ENCODE measurements around the gene HAPLN2.
"Not testable (repeated sequence)": the region's sequence is repeated elsewhere in the genome, so short reads cannot be mapped to it uniquely, and the experiment has no call there.

Gene HAPLN2

DNA sequence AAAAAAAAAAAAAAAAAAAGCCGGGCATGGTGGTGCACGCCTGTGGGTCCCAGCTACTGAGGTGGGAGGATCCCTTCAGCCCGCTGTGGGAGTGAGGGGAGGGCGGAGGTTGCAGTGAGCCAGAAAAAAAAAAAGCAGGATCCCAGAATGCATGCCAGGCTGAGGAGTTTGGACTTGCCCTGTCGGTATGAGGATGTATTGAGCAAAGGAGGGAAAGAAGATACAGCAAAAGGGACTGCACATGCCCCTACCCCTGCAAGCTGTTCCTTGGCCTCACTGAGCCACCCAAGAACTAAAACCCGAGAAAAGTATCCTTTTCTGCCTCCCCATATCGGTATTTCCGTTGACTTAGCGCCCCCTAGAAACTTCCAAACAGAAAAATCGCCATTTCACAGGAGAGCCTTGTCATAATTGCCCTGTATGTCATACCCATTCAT is 16.6 kb upstream of the HAPLN2 start:
- Histone ChIP-seq H3K27me3 (ENCODE audit: control insufficient read depth, insufficient read depth, low read length) (no peaks in the 10 kb centered on the region), H3K4me3 (ENCODE audit: low read depth, low read length) (peak overlapping the region; percentile 9; the same call in 1 of the 2 replicates), H3K36me3 (ENCODE audit: control insufficient read depth, insufficient read depth, low read length) (peaks cover 20% of the 10 kb centered on the region), H3K4me1 (ENCODE audit: control insufficient read depth, insufficient read depth, low read length) (no peaks in the 10 kb centered on the region), H3K27ac (ENCODE audit: low read depth, low read length) (no peak overlapping the region), H3K9me3 (ENCODE audit: control insufficient read depth, insufficient read depth, low read depth, low read length) (no peaks in the 10 kb centered on the region), H3K9ac (ENCODE audit: low read length) (no peak overlapping the region)

DNA sequence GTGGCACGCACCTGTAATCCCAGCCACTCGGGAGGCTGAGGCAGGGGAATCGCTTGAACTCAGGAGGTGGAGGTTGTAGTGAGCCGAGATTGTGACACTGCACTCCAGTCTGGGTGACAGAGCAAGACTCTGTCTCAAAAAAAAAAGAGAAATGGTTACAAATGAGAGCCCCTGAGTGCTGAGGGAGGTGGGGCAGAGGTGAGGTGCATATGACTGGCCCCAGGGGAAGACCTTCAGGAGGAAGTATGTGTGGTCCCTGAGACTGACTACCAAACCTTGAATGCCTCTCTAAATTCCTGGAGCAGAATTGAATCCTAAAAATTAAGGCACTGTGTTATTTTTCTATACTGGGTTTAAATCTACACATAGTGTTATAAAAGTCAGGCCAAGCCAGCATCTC is 11.9 kb upstream of the HAPLN2 start:
- not testable (repeated sequence) for H3K9me3 ChIP-seq (ENCODE audit: control insufficient read depth, insufficient read depth, low read depth, low read length); H3K9ac ChIP-seq (ENCODE audit: low read length); H3K4me1 ChIP-seq (ENCODE audit: control insufficient read depth, insufficient read depth, low read length); H3K27ac ChIP-seq (ENCODE audit: low read depth, low read length); H3K36me3 ChIP-seq (ENCODE audit: control insufficient read depth, insufficient read depth, low read length); H3K4me3 ChIP-seq (ENCODE audit: low read depth, low read length); H3K27me3 ChIP-seq (ENCODE audit: control insufficient read depth, insufficient read depth, low read length)

DNA sequence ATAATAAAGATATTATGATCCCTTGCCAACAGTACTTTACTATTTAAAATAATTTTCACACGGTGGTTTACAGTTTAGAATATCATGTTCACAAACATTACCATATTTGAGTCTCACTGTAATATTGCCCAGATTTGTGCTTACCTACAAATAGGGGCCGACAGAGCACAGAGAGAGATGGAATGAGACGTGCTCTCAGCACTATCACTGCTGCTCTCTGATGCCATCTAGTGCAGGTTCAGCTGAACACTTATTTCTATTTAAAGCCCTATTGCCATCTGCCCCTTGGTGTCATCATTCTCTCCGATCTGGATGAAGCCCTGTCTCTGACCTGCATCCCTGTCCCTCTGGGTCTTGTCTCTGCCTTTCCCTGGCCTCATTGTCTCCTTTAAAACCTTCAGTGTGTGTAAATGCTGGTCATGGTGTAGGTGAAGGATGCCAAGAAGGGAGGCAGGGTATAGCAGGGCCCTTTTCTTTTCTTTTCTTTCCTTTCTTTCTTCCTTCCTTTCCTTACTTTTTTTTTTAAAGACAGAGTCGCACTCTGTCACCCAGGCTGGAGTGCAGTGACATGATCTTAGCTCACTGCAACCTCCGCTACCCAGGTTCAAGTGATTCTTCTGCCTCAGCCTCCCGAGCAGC is 11.1 kb upstream of the HAPLN2 start:
- Histone ChIP-seq H3K27me3 (ENCODE audit: control insufficient read depth, insufficient read depth, low read length) (no peaks in the 10 kb centered on the region), H3K9ac (ENCODE audit: low read length) (no peak overlapping the region), H3K27ac (ENCODE audit: low read depth, low read length) (no peak overlapping the region), H3K4me1 (ENCODE audit: control insufficient read depth, insufficient read depth, low read length) (no peaks in the 10 kb centered on the region), H3K4me3 (ENCODE audit: low read depth, low read length) (no peak overlapping the region), H3K36me3 (ENCODE audit: control insufficient read depth, insufficient read depth, low read length) (no peaks in the 10 kb centered on the region), H3K9me3 (ENCODE audit: control insufficient read depth, insufficient read depth, low read depth, low read length) (no peaks in the 10 kb centered on the region)

DNA sequence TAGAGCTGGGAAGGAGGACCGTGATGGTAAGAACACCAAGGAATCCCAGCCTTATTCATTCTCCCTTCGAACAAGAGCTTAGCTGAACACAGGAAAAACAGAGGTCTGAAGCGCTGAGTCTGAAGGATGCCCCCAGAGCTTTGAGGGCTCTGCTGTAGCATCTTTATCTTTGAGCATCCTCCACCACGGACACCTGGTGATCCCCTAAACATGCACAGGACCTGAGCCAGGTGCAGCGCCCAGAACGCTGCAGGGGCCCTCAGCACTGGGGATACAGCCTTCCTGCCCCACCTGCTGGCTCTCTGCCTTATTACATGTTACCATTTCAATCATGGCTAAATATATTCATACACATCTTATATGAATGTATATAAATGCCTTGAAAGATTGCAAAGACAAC is 10.2 kb upstream of the HAPLN2 start:
- no peak overlapping the region for H3K9ac ChIP-seq (ENCODE audit: low read length)
- H3K4me1 ChIP-seq (ENCODE audit: control insufficient read depth, insufficient read depth, low read length) = no peaks in the 10 kb centered on the region
- H3K27ac ChIP-seq (ENCODE audit: low read depth, low read length) = no peak overlapping the region
- H3K4me3 ChIP-seq (ENCODE audit: low read depth, low read length) = no peak overlapping the region
- no peaks in the 10 kb centered on the region for H3K36me3 ChIP-seq (ENCODE audit: control insufficient read depth, insufficient read depth, low read length)
- no peaks in the 10 kb centered on the region for H3K27me3 ChIP-seq (ENCODE audit: control insufficient read depth, insufficient read depth, low read length)
- no peaks in the 10 kb centered on the region for H3K9me3 ChIP-seq (ENCODE audit: control insufficient read depth, insufficient read depth, low read depth, low read length)

DNA sequence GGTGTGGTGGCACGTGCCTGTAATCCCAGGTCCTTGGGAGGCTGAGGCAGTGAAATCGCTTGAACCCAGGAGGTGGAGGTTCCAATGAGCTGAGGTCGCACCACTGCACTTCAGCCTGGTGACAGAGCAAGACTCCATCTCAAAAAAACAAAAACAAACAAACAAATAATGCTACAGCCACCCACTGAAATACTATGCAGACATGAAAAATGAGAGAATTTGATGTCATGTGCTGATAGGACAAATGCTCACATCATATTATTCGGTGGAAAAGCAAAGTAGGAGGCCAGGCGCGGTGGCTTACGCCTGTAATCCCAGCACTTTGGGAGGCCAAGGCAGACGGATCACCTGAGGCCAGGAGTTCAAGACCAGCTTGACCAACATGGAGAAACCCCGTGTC is 9.1 kb upstream of the HAPLN2 start:
- H3K4me3 ChIP-seq (ENCODE audit: low read depth, low read length); H3K27me3 ChIP-seq (ENCODE audit: control insufficient read depth, insufficient read depth, low read length): not testable (repeated sequence)

DNA sequence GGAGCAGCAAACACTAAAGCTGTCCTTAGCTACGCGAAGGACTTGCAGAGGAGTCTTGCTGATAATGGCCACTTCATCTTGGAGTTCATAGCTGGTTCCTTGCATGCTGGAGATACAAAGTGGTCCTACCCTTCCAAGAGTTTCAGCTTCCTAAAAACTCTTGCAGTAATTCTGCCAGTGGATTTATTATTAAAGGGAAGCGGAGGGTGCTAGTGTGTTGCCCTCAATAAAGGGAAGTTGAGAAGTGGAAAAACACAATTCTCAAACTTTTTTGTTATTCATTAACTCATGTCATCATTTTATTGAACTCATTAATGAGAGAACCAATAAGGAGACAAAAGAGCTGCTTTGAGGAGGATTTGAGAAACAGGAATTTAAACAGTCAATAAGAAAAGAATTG is 6.5 kb upstream of the HAPLN2 start:
- Histone ChIP-seq H3K9ac (ENCODE audit: low read length) (no peak overlapping the region), H3K36me3 (ENCODE audit: control insufficient read depth, insufficient read depth, low read length) (no peaks in the 10 kb centered on the region), H3K27me3 (ENCODE audit: control insufficient read depth, insufficient read depth, low read length) (0 out of 2 replicates have a peak, but pooled peaks cover 2% of the 10 kb centered on the region), H3K27ac (ENCODE audit: low read depth, low read length) (no peak overlapping the region), H3K4me3 (ENCODE audit: low read depth, low read length) (no peak overlapping the region), H3K4me1 (ENCODE audit: control insufficient read depth, insufficient read depth, low read length) (peaks cover 4% of the 10 kb centered on the region; the same call in 1 of the 2 replicates), H3K9me3 (ENCODE audit: control insufficient read depth, insufficient read depth, low read depth, low read length) (no peaks in the 10 kb centered on the region)

More for the DNA sequence above, 9.1 kb upstream of the HAPLN2 start:
- not testable (repeated sequence) for H3K36me3 ChIP-seq (ENCODE audit: control insufficient read depth, insufficient read depth, low read length); H3K4me1 ChIP-seq (ENCODE audit: control insufficient read depth, insufficient read depth, low read length); H3K27ac ChIP-seq (ENCODE audit: low read depth, low read length); H3K9me3 ChIP-seq (ENCODE audit: control insufficient read depth, insufficient read depth, low read depth, low read length); H3K9ac ChIP-seq (ENCODE audit: low read length)

DNA sequence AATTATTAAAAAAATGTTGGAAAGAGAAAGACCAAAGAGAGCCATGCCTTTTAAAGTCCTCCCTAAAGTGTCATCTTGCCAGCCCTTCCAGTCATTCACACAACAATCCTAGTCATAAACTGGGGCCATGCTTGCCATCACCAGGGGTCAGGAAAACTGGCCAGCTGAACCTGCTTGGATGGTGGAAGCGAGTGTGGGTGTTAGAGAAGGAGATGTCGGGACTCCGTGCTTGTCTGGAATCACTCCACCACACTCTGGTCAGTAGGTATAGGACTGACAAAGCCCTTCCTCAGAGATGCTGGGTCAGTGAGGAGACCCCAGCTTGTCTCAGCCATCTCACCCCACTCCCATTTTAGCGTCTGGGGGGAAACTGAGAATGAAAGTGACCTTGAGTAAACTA is 3.3 kb upstream of the HAPLN2 start:
- Histone ChIP-seq H3K4me3 (ENCODE audit: low read depth, low read length) (no peak overlapping the region), H3K9me3 (ENCODE audit: control insufficient read depth, insufficient read depth, low read depth, low read length) (no peaks in the 10 kb centered on the region), H3K27ac (ENCODE audit: low read depth, low read length) (no peak overlapping the region), H3K4me1 (ENCODE audit: control insufficient read depth, insufficient read depth, low read length) (peaks cover 4% of the 10 kb centered on the region; the same call in 1 of the 2 replicates), H3K9ac (ENCODE audit: low read length) (no peak overlapping the region), H3K36me3 (ENCODE audit: control insufficient read depth, insufficient read depth, low read length) (no peaks in the 10 kb centered on the region), H3K27me3 (ENCODE audit: control insufficient read depth, insufficient read depth, low read length) (peaks cover 23% of the 10 kb centered on the region)

DNA sequence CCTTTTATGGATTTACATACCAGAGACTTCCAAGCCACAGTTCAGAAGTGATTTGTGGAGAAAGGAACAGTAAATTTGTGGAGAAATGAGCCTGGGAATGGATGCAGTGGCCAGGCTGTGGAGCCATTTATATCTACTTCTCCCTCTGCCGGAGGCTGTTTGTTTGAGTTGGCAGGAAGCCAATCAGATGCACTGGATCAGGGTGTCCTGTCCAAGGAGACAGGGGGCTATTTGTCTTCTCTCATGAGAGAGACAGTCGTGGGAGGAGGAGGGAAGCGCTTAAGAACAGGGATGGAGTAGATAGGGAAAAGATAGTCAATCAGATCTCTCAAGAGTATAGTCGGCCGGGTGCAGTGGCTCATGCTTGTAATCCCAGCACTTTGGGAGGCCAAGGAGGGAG is 2.8 kb upstream of the HAPLN2 start:
- Histone ChIP-seq H3K27ac (ENCODE audit: low read depth, low read length) (no peak overlapping the region), H3K9ac (ENCODE audit: low read length) (no peak overlapping the region)

DNA sequence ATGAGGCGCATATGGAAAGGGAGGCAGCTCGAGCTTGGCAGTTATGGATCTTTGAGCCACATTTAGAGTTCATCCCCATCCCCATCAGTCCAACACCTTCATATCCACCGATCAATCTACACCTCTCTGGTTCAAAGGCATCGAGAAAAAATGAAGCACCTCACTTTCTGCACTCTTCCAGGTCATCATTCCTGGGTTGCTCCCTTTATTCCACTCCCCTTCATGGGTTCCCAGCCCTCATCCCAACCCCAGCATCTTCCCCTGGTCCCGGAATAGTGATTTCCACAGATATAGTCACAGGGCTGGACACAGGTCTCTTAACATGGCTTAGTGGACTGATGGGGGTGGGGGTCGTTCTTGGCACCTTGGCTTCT is 354 bp downstream of the HAPLN2 start:
- Histone ChIP-seq H3K36me3 (ENCODE audit: control insufficient read depth, insufficient read depth, low read length) (no peaks in the 10 kb centered on the region), H3K9ac (ENCODE audit: low read length) (no peak overlapping the region), H3K27ac (ENCODE audit: low read depth, low read length) (no peak overlapping the region), H3K4me1 (ENCODE audit: control insufficient read depth, insufficient read depth, low read length) (peaks cover 4% of the 10 kb centered on the region; the same call in 1 of the 2 replicates), H3K9me3 (ENCODE audit: control insufficient read depth, insufficient read depth, low read depth, low read length) (no peaks in the 10 kb centered on the region), H3K4me3 (ENCODE audit: low read depth, low read length) (no peak overlapping the region), H3K27me3 (ENCODE audit: control insufficient read depth, insufficient read depth, low read length) (peaks cover 58% of the 10 kb centered on the region)

More for the DNA sequence above, 2.8 kb upstream of the HAPLN2 start:
- H3K27me3 ChIP-seq (ENCODE audit: control insufficient read depth, insufficient read depth, low read length) = peaks cover 28% of the 10 kb centered on the region
- no peak overlapping the region for H3K4me3 ChIP-seq (ENCODE audit: low read depth, low read length)
- no peaks in the 10 kb centered on the region for H3K36me3 ChIP-seq (ENCODE audit: control insufficient read depth, insufficient read depth, low read length)
- H3K9me3 ChIP-seq (ENCODE audit: control insufficient read depth, insufficient read depth, low read depth, low read length) = no peaks in the 10 kb centered on the region
- peaks cover 4% of the 10 kb centered on the region; the same call in 1 of the 2 replicates for H3K4me1 ChIP-seq (ENCODE audit: control insufficient read depth, insufficient read depth, low read length)

DNA sequence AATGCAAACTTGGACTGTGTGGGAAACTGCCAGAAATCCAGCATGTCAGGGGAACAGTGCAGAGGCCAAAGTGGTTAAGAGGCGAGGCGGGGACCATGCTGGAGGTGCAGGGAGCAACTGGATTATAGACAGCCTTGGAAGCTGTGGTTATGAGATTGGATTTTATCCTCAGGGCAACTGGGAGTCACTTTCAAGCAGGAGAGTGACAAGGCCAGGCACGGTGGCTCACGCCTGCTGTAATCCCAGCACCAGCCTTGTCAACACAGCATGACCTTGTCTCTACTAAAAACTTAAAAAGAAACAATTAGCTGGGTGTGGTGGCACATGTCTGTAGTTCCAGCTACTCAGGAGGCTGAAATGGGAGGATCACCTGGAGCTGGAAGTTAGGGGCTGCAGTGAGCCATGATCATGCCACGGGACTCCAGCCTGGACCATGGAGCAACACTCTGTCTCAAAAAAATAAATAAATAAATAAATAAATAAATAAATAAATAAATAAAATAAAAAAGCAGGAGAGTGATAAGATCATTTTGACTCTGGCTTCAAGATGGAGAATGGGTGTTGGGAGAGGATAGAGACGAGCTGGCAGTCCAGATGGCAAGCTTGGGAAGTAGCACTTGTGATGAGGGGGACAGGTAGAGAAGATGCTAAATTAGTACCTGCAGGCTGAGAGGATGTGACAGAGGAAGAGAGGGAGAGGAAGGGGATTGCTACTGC is 3.5 kb downstream of the HAPLN2 start:
- no peaks in the 10 kb centered on the region for H3K36me3 ChIP-seq (ENCODE audit: control insufficient read depth, insufficient read depth, low read length)
- H3K4me3 ChIP-seq (ENCODE audit: low read depth, low read length) = no peak overlapping the region
- peaks cover 77% of the 10 kb centered on the region for H3K27me3 ChIP-seq (ENCODE audit: control insufficient read depth, insufficient read depth, low read length)
- no peaks in the 10 kb centered on the region for H3K9me3 ChIP-seq (ENCODE audit: control insufficient read depth, insufficient read depth, low read depth, low read length)
- no peak overlapping the region for H3K27ac ChIP-seq (ENCODE audit: low read depth, low read length)
- H3K9ac ChIP-seq (ENCODE audit: low read length) = no peak overlapping the region
- H3K4me1 ChIP-seq (ENCODE audit: control insufficient read depth, insufficient read depth, low read length) = peaks cover 7% of the 10 kb centered on the region; the same call in 1 of the 2 replicates

DNA sequence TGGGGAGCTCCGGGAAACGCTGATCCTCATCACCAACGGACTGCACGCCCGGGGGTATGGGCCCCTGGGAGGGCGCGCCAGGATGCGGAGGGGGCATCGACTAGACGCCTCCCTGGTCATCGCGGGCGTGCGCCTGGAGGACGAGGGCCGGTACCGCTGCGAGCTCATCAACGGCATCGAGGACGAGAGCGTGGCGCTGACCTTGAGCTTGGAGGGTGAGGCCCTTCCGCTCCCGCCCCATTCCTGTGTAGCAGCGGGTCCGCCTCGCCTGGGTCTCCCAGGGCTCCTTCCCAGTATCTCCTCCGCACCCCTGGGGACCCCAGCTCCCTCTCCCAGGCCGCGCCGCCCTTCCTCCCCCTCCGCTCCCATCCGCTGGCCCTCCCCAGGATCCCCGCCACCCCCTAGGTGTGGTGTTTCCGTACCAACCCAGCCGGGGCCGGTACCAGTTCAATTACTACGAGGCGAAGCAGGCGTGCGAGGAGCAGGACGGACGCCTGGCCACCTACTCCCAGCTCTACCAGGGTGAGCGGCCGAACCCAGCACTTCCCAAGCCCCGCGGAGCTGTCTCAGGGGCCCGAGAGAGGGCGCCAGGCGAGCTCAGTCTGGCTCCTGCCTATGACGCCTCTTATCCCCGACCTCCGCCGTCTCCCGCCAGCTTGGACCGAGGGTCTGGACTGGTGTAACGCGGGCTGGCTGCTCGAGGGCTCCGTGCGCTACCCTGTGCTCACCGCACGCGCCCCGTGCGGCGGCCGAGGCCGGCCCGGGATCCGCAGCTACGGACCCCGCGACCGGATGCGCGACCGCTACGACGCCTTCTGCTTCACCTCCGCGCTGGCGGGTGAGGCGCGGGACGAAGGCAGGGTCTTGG is 5.0 kb downstream of the HAPLN2 start:
- Histone ChIP-seq H3K4me1 (ENCODE audit: control insufficient read depth, insufficient read depth, low read length) (peaks cover 7% of the 10 kb centered on the region; the same call in 1 of the 2 replicates), H3K4me3 (ENCODE audit: low read depth, low read length) (peak overlapping the region; percentile 62), H3K36me3 (ENCODE audit: control insufficient read depth, insufficient read depth, low read length) (no peaks in the 10 kb centered on the region), H3K27me3 (ENCODE audit: control insufficient read depth, insufficient read depth, low read length) (peaks cover 75% of the 10 kb centered on the region), H3K9me3 (ENCODE audit: control insufficient read depth, insufficient read depth, low read depth, low read length) (no peaks in the 10 kb centered on the region), H3K27ac (ENCODE audit: low read depth, low read length) (no peak overlapping the region), H3K9ac (ENCODE audit: low read length) (peak overlapping the region; percentile 46)

Data from HUES6 (cell line).